Hematopoietic multipotent progenitor cell treated with erythropoietin and hydrocortisone succinate and interleukin-3 and kit ligand, for 8 days (in vitro differentiated cells): ENCODE results near the gene HMOX1.

ENCODE experiments used
- DNase-seq: peaks from one replicate; pipeline ENCODE4 v3.0.0-alpha.2; 2015

HMOX1 gene

DNA sequence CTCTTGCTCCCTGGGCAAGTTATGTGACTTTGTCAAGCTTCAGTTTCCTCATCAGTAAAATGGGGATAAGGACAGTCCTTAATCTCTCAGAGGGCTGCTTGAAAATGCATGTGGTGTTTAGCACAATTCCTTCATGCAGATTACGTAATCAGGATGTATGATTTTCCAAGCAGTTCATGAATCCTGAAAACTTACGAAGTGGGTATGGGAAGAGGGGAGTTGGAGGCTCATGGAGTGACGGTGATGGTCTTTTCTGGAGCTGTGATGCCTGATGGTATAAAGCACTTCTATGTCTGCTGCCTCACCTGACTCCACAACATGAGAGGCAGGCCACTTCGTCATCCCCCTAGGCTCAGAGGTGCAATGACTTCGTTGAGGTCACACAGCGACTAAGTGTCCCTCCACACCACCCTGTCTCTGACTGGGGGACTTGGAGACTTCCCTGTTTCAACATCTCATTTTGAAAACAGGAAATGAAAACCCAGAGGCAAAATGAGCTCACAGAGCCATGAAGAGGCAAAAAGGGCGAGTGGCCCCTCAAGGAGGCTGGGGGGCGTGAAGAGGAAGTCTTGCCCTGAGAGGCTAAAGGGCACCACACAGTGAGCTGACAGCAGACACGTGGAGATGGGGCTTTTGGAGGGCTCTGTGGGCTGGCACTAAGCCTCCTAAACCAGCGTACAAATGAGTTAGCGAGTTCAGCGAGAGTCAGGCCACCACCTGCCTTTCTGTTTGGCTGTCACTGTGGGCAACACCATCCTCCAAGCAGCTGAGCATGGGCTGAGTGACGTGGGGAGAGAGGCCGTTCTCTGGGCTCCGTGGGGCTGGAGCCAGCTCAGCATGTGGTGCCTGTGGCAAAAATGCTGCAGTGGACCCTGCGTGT, 29.1 kb downstream of the HMOX1 start:
- DNase-seq = peak; percentile 19

- no peak for DNase-seq
Measured at GRCh38 chr22:35410663-35411034, 29.8 kb downstream of the HMOX1 start.

DNA sequence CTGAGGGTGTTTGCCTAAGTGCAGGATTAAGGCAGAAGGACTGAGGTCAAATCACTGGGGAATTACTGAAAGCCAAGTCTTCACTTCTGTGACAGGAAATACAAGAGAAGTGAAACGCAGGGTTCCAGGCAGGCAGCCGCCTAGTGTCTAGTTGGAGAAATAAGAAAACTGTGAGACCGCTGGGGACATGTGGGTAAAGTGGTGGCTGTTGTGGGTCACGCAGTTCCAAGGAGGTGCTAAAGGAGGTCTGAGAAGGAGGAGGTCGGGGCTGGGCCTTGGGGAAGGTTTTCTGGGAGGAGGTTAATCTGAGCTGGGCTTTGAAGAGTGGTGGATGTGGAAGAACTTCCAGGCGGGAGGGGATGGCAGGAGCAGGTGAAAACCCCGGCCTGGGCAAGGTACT, 30.2 kb downstream of the HMOX1 start:
- DNase-seq = no peak

DNA sequence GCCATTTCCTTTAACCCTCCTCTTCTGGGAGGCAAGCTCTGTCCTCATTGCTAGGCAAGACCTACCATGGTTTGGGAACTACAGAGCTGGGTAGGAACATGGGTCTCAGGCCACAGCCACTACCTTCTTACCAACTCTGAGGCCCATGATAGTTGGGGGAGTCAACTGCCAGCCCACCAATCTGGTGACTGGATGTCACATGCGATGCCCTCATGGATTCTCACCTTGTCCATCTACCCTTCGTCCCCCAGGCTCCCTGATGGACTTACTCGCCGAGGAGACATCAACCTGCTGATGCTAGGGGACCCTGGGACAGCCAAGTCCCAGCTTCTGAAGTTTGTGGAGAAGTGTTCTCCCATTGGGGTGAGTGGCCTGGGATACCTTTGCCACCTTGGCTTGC, 32.7 kb downstream of the HMOX1 start:
- no peak for DNase-seq

DNA sequence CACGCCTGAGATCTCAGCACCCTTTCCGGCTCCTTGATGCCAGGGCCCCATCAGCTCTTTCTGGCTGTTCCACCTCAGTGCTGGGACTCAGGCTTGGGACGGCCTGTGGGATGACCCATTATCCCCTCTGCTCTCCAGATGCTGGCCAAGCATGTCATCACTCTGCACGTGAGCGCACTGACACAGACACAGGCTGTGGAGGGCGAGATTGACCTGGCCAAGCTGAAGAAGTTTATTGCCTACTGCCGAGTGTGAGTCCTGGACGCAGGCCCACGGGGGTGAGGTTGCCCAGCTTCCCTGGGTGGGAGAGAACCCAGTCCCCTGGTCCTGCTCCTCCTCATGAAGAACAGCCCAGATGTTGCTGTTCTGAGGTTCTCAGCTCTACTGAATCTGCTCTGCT, 36.7 kb downstream of the HMOX1 start:
- no peak for DNase-seq

DNA sequence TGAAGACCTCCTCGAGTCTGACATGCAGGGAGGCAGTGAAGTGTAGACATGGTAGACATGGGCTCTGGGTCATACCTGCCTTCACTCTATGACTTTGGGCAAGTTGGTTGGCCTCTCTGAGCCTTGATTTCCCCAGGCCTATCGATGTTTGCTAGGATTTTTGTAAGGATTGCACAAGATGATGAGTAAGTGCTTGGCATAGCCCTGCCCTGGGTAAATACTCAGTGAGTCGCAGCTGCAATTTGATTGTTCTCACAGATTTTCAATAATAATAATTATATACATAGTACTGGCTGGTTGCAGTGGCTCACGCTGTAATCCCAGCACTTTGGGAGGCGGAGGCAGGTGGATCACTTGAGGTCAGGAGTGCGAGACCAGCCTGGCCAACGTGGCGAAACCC, 37.2 kb downstream of the HMOX1 start:
- no peak for DNase-seq

GRCh38 chr22:35418731-35419130, 37.8 kb downstream of the HMOX1 start:
- no peak for DNase-seq

GRCh38 chr22:35419756-35420155, 38.9 kb downstream of the HMOX1 start:
- DNase-seq = no peak

DNA sequence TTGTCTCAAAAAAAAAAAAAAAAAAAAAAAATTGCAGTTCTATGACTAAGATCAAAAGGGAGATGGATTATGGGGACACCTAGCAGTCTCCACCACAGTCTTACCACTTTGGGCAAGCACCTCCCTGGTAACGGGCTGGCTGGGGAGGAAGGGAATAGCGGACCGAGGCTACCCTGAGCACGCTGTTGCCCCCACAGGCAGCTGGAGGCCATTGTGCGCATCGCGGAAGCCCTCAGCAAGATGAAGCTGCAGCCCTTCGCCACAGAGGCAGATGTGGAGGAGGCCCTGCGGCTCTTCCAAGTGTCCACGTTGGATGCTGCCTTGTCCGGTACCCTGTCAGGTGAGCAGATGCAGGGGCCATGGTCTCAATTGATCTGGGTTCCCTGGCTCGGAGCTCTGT, 40.2 kb downstream of the HMOX1 start:
- DNase-seq = no peak

GRCh38 chr22:35422145-35422544, 41.2 kb downstream of the HMOX1 start:
- DNase-seq = no peak

- DNase-seq = no peak
Measured at GRCh38 chr22:35422936-35423335, 42.0 kb downstream of the HMOX1 start.

GRCh38 chr22:35424081-35424480, 43.2 kb downstream of the HMOX1 start:
- no peak for DNase-seq

DNA sequence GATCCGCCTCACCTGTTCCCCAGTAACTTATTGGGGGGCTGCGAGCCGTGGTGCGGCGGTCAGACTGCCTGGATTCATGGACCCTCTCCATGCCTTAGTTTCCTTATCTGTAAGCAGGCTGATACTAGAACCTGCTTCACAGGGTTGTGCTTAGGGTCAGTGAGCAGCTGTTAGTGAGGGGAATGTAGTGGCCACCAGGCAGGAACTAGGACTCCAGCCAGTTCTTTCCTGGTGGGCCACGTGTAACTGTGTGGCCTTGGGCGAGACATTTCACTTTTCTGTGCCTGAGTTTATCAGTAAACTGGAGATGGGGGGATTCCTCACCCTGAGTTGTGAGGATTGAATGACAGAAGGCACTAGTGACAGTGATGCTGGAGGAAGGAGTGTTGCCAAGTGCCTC, 43.9 kb downstream of the HMOX1 start:
- DNase-seq = no peak

DNA sequence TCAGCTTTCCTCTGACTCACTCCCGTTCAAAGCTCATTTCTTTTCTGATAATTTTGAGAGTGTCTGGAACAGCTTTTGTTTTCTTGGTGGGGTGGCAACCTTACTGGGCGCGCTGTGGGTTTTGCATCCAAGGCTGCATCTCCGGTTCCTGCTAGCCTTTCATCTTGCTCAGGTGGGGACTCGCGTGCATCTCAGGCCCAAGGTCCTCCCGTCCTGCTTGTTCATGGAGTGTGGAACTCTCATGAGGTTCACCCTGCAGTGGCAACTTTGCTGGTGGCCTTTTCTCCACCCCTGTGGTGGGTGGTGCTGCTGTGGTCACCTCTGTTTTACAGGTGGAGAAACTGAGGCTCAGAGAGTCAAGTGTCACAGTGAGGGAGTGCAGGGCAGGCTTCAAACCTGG, 44.6 kb downstream of the HMOX1 start:
- no peak for DNase-seq

- no peak for DNase-seq
Measured at GRCh38 chr22:35425971-35426800, 45.3 kb downstream of the HMOX1 start.

DNA sequence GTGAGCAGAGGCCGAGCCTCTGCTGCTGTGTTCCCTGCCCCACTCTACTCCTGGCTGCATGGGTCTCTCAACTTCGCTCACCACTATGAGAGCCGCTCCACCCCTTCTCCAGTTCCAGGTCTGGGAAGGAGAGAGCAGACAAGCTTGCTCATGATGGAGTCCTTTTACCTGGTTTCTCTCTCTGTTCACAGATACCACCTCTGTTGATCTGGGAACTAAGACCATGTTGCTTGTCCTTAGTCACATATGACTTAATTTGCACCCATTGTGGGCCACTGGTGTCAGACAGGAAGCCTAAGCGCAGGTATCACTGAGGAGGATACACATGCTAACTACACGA, 45.9 kb downstream of the HMOX1 start:
- no peak for DNase-seq

- DNase-seq = peak; percentile 46
Measured at GRCh38 chr22:35430897-35431322, 50.0 kb downstream of the HMOX1 start.

DNA sequence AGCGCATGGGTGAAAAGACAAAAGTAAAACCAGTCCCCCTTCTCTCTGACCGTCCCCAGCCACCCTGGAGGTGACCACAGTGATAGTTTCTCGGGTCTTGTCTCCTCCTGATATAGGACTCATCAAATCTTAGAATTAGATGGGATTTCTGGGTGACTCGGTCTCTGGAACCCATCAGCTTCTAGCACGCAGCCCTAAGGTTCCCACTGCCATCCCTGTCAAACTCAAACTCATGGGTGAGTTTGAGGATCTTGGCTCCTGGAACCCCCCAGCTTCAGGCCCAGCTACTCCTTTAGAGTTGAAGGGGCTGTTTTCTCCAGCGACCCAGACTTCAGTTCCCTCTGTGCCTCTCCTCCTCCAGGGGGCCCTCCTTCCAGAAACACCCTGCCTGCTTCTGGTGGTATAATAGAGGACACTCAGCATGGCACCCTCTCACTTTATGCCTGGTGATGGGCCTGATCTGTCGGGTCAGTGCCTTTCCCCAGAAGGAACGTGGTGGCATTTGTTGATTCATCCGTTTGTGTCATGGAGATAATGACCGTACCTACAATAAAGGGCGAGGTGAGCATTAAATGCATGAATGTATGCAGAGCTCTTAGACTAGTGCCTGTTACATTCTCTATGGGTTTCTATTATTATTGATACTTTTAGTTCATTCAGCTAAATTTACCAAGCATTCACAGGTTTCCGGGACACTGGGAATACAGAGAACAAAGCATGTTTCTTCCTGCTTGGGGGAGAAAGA, 50.8 kb downstream of the HMOX1 start:
- DNase-seq = no peak

DNA sequence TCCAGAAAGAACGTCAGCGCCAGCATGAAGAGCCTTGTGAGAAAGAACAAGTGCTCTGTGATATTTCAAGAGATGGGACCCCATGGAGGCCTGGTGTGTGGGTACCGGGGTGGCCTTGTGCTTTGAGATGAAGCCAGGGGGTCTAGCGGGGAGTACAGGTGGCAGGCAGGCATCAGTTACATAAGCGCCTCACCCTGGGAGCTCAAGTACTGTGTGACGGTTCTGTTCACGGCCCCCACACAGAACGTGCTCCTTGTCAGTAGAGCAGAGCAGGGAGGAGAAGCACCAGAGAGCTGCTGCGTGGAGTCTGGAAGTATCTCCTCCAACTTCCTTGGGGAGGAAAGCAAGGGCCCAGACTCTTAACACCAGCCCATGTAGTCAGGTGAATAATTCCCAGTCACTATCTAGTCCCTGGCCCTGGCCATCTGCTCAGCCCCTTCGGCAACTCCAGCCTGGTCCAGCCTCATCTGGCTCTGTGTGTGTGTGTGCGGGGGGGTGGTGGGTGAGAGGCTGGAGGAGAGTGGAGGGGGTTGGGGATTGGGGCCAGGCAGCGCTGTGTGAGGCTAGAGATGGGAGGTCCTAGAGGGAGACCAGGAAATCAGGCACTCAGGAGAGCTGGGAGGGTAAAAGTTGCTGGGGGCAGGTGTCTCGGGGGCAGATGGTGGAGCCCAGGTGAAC, 51.5 kb downstream of the HMOX1 start:
- no peak for DNase-seq

- no peak for DNase-seq
Measured at GRCh38 chr22:35434061-35434710, 53.3 kb downstream of the HMOX1 start.

DNA sequence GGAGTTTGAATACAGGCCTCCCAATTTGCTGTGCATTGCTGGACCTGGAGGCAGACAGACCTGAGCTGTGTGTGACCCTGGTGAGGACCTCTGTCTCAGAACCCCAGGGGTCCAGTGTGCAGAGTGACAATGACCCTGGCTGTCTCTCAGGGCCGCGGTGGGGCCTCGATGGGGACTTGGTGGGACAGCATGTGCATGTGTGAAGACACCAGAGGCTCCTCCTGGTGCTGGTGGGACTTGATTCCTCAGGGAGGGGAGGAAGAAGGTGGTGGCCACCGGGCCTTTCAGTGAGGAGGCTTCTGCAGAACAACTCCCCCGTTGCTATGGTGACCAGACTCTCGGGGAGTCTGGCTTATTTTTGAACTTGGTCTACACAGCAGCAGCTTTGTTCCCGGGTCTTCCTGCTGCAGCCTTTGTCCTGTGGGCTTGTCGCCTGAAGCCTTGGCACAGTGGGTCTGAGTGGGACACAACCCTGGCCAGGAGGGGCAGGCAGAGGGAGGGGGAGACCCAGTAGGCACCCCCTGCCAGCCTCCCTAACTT, 54.4 kb downstream of the HMOX1 start:
- no peak for DNase-seq

DNA sequence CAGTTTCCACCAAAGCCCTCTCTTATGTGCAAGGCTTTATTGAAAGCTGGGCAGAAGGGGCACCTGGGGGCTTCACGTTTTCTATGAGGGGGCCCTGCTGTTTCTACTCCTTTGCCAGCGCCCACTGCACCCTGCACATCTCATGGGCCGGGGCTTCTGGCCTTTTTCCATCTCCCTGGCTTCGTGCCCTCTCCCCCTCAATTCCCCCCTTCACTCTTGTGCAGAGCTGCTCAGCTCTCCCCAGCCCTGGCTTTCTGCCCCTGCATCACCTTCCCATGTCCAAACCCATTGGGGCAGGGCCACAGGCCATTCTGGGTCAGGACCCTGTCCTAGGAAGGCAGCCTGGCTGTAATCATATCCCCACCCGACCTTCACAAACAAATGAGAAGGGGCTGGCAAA, 55.5 kb downstream of the HMOX1 start:
- DNase-seq = no peak
